ENCODE data around the gene STOML3.

Gene STOML3

DNA sequence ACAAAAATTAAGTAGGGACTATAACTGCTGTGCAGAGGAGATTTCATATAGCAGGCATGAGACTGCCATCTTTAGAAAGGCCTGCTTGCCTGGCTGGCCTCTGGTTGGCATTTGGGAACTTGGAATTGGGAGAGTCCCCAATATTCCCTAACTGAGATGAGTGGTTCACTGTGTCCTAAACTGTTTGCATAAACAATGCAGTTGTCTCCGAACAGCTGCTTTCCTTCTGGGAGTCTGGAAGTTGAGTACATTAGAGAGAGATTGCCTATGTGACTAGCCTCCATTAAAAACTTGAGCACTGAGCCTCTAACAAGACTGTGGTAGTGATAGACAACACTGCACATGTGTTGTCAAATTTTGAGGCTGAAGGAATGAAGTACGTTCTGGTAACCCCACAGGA lies 47.4 kb downstream of the STOML3 start:
- in situ Hi-C loops (cut with MboI; ENCODE audit: low pct_unique_long_range_greater_than_20kb, low sequenced_read_pairs, unreplicated experiment): no loop called here
- DNase-seq (ENCODE audit: low spot score): no peak
- TF ChIP-seq, protein P1, sequence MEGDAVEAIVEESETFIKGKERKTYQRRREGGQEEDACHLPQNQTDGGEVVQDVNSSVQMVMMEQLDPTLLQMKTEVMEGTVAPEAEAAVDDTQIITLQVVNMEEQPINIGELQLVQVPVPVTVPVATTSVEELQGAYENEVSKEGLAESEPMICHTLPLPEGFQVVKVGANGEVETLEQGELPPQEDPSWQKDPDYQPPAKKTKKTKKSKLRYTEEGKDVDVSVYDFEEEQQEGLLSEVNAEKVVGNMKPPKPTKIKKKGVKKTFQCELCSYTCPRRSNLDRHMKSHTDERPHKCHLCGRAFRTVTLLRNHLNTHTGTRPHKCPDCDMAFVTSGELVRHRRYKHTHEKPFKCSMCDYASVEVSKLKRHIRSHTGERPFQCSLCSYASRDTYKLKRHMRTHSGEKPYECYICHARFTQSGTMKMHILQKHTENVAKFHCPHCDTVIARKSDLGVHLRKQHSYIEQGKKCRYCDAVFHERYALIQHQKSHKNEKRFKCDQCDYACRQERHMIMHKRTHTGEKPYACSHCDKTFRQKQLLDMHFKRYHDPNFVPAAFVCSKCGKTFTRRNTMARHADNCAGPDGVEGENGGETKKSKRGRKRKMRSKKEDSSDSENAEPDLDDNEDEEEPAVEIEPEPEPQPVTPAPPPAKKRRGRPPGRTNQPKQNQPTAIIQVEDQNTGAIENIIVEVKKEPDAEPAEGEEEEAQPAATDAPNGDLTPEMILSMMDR (IDR thresholded peaks at IDR 0.05; ENCODE audit: extremely low read depth, insufficient read depth, missing control alignments): no peak

DNA sequence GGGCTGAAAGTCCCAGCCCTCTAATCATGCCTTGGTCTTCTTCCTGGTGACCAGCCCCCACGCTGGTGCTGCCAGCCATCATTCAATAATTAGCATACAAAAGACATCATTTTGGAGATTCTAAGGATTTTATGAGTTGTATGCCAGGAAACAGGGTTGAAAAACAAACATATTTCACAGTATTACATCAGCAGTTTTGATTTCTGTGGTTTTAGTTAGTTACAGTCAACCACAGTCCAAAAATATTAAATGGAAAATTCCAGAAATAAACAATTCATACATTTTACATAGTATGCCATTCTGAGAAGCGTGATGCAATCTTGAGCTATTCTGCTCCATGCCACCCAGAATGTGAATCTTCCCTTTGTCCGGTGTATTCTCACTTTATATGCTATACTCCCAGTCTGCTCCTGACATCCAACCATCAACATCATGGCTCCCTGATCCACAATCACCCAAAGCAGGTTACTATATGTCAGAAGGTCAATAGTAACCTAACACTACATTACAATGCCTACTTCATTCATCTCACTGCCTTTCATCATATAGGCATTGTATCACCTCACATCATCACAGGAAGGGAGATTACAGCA lies 49.2 kb downstream of the STOML3 start:
- in situ Hi-C loops (cut with MboI; ENCODE audit: low pct_unique_long_range_greater_than_20kb, low sequenced_read_pairs, unreplicated experiment): no loop called here
- DNase-seq (ENCODE audit: low spot score): no peak
- TF ChIP-seq, protein P1 (IDR thresholded peaks at IDR 0.05; ENCODE audit: extremely low read depth, insufficient read depth, missing control alignments): no peak

DNA sequence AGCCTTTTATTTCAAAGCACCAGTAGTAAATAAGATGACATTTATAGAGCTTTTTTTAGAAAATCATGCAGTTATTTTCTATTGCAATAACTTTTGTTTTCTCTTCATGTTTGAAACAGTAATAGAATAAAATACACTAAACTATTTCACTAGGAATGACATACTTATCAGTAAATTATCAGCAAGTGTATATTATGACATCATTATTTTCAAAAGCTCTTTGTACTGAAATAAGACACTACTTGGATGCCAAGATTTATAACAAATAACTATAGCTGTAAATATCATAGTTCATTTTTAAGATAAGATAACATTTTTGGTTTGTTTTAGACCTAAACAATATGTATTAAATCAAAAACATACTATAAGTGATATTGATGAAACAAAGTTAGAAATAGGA lies 56.8 kb downstream of the STOML3 start:
- no peak for DNase-seq (ENCODE audit: low spot score)
- TF ChIP-seq, protein P1 (IDR thresholded peaks at IDR 0.05; ENCODE audit: extremely low read depth, insufficient read depth, missing control alignments): no peak
- in situ Hi-C loops (cut with MboI; ENCODE audit: low pct_unique_long_range_greater_than_20kb, low sequenced_read_pairs, unreplicated experiment): no loop called here

DNA sequence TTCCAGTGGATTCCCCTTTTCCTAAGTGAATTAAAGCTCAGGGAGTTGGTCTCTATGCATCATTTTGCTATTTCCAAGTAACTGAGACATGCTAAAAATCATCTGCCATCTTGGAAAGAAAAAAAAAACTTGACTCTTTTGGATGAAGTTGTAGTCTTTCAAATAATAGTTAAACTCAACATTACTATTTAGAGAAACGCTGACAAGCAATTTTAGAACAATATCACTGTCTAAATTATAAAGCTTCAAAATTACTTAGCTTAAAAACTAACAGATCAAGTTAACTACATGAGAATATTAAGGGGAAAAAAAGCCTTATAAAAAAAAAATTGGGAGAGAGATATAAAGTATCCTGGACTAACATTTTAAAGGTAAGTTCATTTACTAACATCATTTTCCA lies 68.5 kb downstream of the STOML3 start:
- TF ChIP-seq, protein P1 (IDR thresholded peaks at IDR 0.05; ENCODE audit: extremely low read depth, insufficient read depth, missing control alignments): no peak
- DNase-seq (ENCODE audit: low spot score): no peak
- in situ Hi-C loops (cut with MboI; ENCODE audit: low pct_unique_long_range_greater_than_20kb, low sequenced_read_pairs, unreplicated experiment): no loop called here

DNA sequence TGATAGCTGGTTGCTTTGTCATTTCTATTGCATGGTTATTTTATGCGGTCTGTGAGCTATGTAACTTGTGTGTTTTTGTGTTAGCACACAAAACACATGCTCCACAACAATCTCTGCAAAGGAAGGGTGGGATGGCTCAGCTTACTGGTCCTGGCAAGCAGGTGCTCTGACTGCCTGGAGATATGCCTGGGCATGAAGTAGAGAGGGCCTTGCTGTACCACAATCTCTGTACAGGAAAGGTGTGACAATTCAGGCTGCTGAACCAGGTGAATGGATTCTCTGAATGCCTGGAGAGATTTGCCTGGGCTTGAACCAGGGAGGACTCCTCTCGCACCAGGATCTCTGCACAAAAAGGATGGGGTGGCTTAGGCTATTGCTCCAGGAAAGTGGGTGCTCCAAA lies 69.5 kb downstream of the STOML3 start:
- no peak for DNase-seq (ENCODE audit: low spot score)
- in situ Hi-C loops (cut with MboI; ENCODE audit: low pct_unique_long_range_greater_than_20kb, low sequenced_read_pairs, unreplicated experiment): no loop called here
- TF ChIP-seq, protein P1 (IDR thresholded peaks at IDR 0.05; ENCODE audit: extremely low read depth, insufficient read depth, missing control alignments): no peak
